ENCODE results near the gene ZNF69.
"Not testable (repeated sequence)": the region's sequence is repeated elsewhere in the genome, so short reads cannot be mapped to it uniquely, and the experiment has no call there.

The ZNF69 gene

GRCh38 chr19:11887611-11888531 is at the start of gene ZNF69:
ZNF69 (plus strand) TSS chr19:11887782; CDS start chr19:11887924, 142 bp downstream.
- DNase-seq: peak; percentile 24 to 86 (median 70)

GRCh38 chr19:11843722-11844121 is 43.9 kb upstream of the ZNF69 start:
- DNase-seq: no peak

GRCh38 chr19:11847615-11848014 is 40.0 kb upstream of the ZNF69 start:
- peak in 1 of 14 donors; percentile 3 for DNase-seq

DNA sequence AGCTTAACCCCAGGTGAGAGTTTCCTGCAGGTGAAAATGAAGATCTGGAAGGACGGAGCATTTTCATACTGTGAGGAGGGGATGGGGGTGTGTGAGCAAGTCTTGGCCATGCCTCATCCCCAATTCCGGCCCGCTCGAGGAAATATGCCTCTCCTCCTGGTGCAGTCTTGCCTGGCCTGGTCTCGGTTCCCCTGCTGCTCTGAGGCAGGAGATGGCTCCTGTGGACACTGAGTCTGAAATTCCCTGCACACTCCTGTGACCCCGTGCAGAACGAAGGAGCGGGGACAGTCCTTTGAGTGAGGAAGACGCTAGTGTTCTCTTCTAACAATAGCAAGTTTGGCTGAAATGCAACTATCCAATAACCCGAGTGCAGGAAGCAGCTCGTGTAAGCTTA is 39.4 kb upstream of the ZNF69 start:
- DNase-seq: no peak

DNA sequence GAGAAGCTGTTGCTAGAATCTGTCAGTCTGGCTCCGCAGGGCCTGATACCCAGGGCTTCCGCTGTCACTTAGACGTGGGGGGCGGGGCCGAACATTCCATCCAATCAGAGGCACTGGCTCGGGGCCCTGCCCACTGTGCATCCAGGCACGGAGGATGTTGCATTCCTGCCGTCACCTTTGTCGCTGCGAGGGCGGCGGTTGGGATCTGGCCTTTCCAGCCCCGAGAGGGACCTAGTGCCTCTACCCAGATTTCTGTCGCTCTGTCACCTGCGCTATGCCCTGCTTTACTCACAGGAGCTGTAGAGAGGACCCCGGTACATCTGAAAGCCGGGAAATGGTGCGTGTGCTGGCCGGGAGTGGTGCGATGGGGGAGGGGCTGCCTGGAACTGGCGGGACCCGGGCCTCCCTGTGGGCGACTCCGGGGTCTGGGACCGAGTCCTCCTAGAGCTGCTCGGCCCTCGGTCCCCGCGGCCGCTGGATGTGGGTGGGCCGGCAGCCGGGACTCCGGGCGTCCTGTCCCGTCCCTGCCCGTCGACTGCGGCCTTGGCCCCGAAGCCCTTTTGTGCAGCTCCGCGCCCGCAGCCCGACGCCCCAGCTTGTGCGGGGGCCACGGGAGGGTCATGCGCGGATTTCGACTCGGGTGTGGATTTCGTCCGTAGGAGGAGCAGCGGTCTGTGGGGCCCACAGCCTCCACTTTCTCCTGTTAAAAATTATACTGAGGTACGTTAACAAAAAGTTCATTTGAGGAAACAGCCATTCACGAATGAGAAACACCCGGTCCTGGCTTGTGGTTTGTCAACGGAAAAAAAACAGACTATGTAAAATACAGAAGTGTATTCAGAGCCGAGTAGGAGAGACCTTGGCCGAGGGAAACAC is 38.8 kb upstream of the ZNF69 start, which contains the start of gene ZNF439:
ZNF439 (plus strand) TSS at position 133 of the 876 bp plus-strand sequence; CDS start at position 275, 142 bp downstream.
- DNase-seq: peak; percentile 48 to 95 (median 89)

DNA sequence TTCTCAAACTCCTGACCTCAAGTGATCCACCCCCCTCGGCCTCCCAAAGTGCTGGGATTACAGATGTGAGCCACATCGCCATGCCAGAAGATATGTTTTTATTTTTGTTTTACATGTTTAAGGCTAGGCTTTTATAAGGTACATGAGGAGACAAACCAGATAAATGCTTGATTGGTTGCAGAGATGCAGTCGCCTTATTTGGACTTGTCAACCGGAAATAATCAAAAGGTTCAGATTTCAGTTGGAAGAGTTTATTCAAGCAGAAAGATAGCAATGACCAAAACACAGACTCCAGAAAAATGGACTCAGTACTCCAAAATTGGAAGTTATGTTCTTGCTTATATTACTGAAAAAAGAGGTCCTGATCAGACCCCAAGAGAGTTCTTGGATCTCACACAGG is 37.3 kb upstream of the ZNF69 start:
- DNase-seq: not testable (repeated sequence)

GRCh38 chr19:11853358-11853757 is 34.2 kb upstream of the ZNF69 start:
- DNase-seq: no peak

GRCh38 chr19:11856596-11857250 is 30.9 kb upstream of the ZNF69 start:
- no peak for DNase-seq

GRCh38 chr19:11860721-11861120 is 26.9 kb upstream of the ZNF69 start:
- DNase-seq: no peak

DNA sequence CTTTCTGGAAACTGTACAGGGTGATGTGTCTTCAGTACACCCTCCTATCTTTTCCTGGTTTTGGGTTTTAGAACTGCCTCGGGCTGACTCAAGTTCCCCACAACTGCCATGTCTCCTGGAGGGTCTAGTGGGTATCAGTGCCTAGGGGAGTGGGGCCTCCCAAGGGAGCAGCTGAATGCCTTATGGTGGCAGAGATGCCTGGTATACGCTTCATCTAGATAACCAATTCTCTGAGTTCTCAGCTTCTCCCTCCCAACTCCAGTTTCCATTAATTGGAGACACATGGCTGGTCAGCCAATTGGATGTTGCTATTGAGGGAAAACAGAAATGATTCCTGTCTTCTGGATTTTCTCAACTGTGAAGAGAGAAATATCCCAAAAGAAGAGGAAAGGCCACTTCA is 26.3 kb upstream of the ZNF69 start:
- DNase-seq: no peak

GRCh38 chr19:11867766-11868165 is 19.8 kb upstream of the ZNF69 start:
- DNase-seq: not testable (repeated sequence)

GRCh38 chr19:11868188-11868587 is 19.4 kb upstream of the ZNF69 start:
- DNase-seq: no peak

DNA sequence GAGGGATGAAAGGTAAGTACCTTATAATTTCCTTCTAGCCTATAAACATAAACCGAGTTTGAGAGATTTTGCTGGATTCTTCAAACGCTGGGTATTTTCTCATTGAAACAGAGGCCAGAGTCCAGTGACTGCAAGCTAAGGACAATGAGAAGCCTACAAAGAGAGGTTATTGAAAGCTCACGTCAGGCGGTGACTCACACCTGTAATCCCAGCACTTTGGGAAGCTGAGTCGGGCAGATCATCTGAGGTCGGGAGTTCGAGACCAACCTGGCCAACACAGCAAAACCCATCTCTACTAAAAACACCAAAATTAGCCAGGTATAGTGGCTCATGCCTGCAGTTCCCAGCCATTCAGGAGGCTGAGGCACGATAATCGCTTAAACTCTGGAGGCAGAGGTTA is 15.0 kb upstream of the ZNF69 start:
- no peak for DNase-seq

GRCh38 chr19:11873762-11874161 is 13.8 kb upstream of the ZNF69 start:
- no peak for DNase-seq

- DNase-seq: peak in 2 of 14 donors; percentile 1 to 20
Observed at GRCh38 chr19:11879687-11880266, 7.8 kb upstream of the ZNF69 start.

GRCh38 chr19:11880598-11880997 is 7.0 kb upstream of the ZNF69 start:
- no peak for DNase-seq

DNA sequence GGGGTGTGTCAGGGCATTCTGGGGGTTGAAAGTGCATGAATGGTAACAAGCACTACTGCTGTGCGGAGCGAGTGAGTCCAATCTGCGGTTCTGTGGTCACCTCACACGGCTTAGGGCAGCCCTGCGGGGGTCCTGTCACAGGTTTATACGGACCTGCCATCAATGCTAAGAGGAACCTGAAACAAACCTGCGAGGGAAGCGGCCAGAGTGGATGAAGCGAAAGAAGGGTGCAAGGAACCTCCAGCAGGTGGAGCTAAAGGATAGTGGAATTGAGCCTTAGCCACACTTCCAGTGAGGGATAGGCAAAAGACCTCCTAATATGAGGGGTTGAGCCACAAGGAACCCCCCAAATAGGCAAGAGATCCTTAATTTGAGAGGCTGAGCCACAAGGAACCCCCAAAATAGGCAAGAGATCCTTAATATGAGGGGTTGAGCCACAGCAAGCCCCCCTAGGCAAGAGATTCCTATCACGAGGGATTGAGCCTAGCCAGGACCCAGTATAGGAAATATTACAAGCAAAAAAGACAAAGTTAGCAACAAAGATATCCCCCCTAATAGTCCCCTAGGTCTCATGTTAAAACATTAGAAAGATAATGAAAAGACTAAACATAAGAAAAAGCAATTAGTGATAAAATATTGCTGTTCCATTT is 6.3 kb upstream of the ZNF69 start:
- DNase-seq: peak in 8 of 14 donors; percentile 2 to 26 (median 20)

DNA sequence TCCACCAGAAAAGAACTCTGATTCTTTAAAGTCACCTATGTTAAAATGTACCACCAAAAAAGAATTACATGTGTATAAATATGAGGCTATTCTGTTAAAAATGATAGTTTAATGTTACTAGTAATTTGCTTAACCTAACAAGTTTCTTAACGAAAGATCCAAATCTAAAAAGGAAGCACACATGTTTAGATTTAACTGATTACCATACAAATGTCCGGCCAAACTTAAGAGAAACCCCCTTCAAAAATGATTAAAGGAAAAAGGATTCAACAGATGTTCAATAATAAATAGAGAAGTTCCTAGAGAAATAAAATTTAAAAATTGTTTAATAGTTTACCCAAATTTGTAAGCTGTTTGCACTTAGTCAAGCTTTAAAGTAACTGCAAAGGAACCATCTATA is 5.0 kb upstream of the ZNF69 start:
- DNase-seq: no peak

DNA sequence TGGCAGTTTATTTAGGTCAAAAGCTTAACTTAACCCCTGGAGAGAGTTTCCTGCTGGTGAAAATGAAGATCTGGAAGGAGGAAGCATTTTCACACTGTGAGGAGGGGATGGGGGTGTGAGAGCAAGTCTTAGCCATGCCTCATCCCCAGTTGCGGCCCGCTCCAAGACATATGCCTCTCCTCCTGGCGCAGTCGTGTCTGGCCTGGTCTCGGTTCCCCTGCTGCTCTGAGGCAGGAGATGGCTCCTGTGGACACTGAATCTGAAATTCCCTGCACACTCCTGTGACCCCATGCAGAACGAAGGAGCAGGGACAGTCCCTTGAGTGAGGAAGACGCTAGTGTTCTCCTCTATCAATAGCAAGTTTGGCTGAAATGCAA is 360 bp upstream of the ZNF69 start:
- DNase-seq: peak in 2 of 14 donors; percentile 42 to 77

DNA sequence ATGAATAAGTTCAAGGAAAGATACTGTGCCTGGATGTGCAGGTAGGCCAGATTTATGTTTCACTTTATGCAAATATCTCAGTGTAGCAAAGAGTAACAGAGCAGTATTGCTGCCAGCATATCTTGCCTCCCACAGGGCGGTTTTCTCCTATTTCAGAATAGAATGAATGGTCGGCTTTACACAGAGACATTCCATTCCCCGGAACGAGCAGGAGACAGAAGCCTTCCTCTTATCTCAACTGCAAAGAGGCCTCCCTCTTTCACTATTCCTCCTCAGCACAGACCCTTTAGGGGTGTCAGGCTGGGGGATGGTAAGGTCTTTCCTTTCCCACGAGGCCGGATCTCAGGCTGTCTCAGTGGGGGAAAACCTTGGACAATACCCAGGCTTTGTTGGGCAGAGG is 2.3 kb downstream of the ZNF69 start:
- not testable (repeated sequence) for DNase-seq

DNA sequence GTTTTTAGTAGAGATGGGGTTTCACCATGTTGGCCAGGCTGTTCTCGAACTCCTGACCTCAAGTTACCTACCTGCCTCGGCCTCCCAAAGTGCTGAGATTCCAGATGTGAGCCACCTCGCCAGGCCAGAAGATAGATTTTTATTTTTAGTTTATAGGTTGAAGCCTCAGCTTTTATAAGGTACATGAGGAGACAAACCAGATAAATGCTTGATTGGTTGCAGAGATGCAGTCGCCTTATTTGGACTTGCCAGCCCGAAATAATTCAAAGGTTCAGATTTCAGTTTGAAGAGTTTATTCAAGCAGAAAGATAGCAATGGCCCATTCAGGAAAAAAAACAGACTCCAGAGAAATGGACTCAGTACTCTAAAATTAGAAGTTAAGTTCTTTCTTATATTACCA is 3.1 kb downstream of the ZNF69 start:
- no peak for DNase-seq

DNA sequence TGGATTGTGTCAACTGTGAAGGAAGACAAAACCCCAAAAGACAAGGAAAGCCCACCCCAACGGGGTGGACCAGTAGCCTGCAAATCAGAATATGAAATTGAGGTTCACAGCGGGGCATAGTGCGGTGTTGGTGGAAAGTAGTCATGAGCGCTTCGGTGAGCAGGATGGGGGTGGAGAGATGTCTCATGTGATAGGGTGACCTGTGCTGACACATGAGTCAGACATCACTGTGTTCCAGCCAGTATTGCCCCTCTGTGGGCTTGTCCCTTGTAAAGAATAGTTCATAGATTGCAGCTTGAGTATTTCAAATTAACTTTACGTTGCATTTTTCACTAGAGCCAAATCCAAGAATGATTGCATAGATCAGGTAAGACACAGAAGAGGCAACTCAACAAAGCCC is 7.3 kb downstream of the ZNF69 start:
- DNase-seq: no peak
